Measurements from ENCODE around the gene SRCAP.
"Not testable (repeated sequence)": the region's sequence is repeated elsewhere in the genome, so short reads cannot be mapped to it uniquely, and the experiment has no call there.

Gene SRCAP

GRCh38 chr16:30699615-30700099 lies 686 bp downstream of the SRCAP start:
- no peak for DNase-seq

GRCh38 chr16:30700491-30700890 lies 1.5 kb downstream of the SRCAP start:
- no peak for DNase-seq

- DNase-seq: no peak
Observed at GRCh38 chr16:30700971-30701370, 2.0 kb downstream of the SRCAP start.

- not testable (repeated sequence) for DNase-seq
Observed at GRCh38 chr16:30703071-30703470, 4.1 kb downstream of the SRCAP start.

- no peak for DNase-seq
Observed at GRCh38 chr16:30703971-30704370, 5.0 kb downstream of the SRCAP start.

- no peak for DNase-seq
Observed at GRCh38 chr16:30706046-30706445, 7.1 kb downstream of the SRCAP start.

- no peak for DNase-seq
Observed at GRCh38 chr16:30710971-30711370, 12.0 kb downstream of the SRCAP start.

GRCh38 chr16:30711712-30712111 lies 12.7 kb downstream of the SRCAP start:
- no peak for DNase-seq

GRCh38 chr16:30715750-30716445 lies 16.9 kb downstream of the SRCAP start:
- no peak for DNase-seq

GRCh38 chr16:30720086-30720485 lies 21.1 kb downstream of the SRCAP start:
- no peak for DNase-seq

GRCh38 chr16:30720694-30721093 lies 21.7 kb downstream of the SRCAP start:
- no peak for DNase-seq

- DNase-seq: no peak
Observed at GRCh38 chr16:30721167-30721566, 22.2 kb downstream of the SRCAP start.

GRCh38 chr16:30721606-30722005 lies 22.6 kb downstream of the SRCAP start:
- DNase-seq: no peak

GRCh38 chr16:30722443-30722842 lies 23.5 kb downstream of the SRCAP start:
- DNase-seq: no peak

GRCh38 chr16:30722916-30723315 lies 23.9 kb downstream of the SRCAP start:
- no peak for DNase-seq

GRCh38 chr16:30723725-30724355 lies 24.9 kb downstream of the SRCAP start:
- no peak for DNase-seq

GRCh38 chr16:30724641-30725417 lies 25.9 kb downstream of the SRCAP start:
- no peak for DNase-seq

- DNase-seq: no peak
Observed at GRCh38 chr16:30725418-30725792, 26.4 kb downstream of the SRCAP start.

GRCh38 chr16:30728321-30728720 lies 29.4 kb downstream of the SRCAP start:
- DNase-seq: no peak

- no peak for DNase-seq
Observed at GRCh38 chr16:30728899-30729672, 30.1 kb downstream of the SRCAP start.

- no peak for DNase-seq
Observed at GRCh38 chr16:30731411-30731810, 32.4 kb downstream of the SRCAP start.

- DNase-seq: no peak
Observed at GRCh38 chr16:30736995-30737793, 38.2 kb downstream of the SRCAP start.

Data from right hindlimb (tissue), 1 donor.